ENCODE results near the gene LZTR1. TPM values are rescaled to one million over a fixed set of nuclear protein-coding genes. Genes with fewer than 3 reads are reported as not detected.

Gene LZTR1
- total and polyA plus RNA-seq, 3 experiments from 2014 or later, result 17.1 to 78.7 (median 75.0) TPM

GRCh38 chr22:20952544-20953341 lies 29.4 kb upstream of the LZTR1 start:
- Mint-ChIP-seq H3K27ac (peak overlapping the region in 4 of 8 donors; percentile 6 to 60 (median 30)), H3K27me3 (peaks cover 6 to 7% of the 10 kb centered on the region in 2 donors), H3K9me3 (no peaks in the 10 kb centered on the region), H3K4me3 (no peak overlapping the region), H3K4me1 (peaks cover 18 to 33% (median 22%) of the 10 kb centered on the region in 3 donors), H3K36me3 (peaks cover 9 to 59% (median 12%) of the 10 kb centered on the region in 3 donors)
- Histone ChIP-seq H3K4me1 (ENCODE audit: insufficient read depth, low read length) (peaks cover 17% of the 10 kb centered on the region), H3K36me3 (ENCODE audit: insufficient read depth, low read length) (peaks cover 44% of the 10 kb centered on the region), H3K27me3 (ENCODE audit: insufficient read depth, low read length, poor library complexity, severe bottlenecking) (peaks cover 5% of the 10 kb centered on the region), H3K27ac (ENCODE audit: low read depth, low read length) (no peak overlapping the region), H3K4me3 (ENCODE audit: low read length) (no peak overlapping the region), H3K9me3 (ENCODE audit: low read length) (no peaks in the 10 kb centered on the region)
- CTCF ChIA-PET, result interaction anchor here (0.5 to 0.9 kb wide), 2 partner anchors 8 to 67 kb away, joined by 3 read pairs; no protein-coding TSS in a partner anchor
- POLR2A ChIA-PET, result interaction anchor here (0.5 to 0.6 kb wide), 2 partner anchors 9 kb away, joined by 3 to 4 read pairs; no protein-coding TSS in a partner anchor
- DNase-seq, result no peak

- Histone ChIP-seq H3K4me3 (ENCODE audit: low read length) (no peak overlapping the region), H3K4me1 (ENCODE audit: insufficient read depth, low read length) (peaks cover 22% of the 10 kb centered on the region), H3K9me3 (ENCODE audit: low read length) (no peaks in the 10 kb centered on the region), H3K27ac (ENCODE audit: low read depth, low read length) (no peak overlapping the region), H3K36me3 (ENCODE audit: insufficient read depth, low read length) (peaks cover 40% of the 10 kb centered on the region), H3K27me3 (ENCODE audit: insufficient read depth, low read length, poor library complexity, severe bottlenecking) (peaks cover 10% of the 10 kb centered on the region)
- ChIA-PET CTCF (interaction anchor here (0.9 kb wide), 1 partner anchor 67 kb away, joined by 3 read pairs; no protein-coding TSS in a partner anchor), POLR2A (interaction anchor here (0.6 kb wide), 1 partner anchor 10 kb away, joined by 4 read pairs; no protein-coding TSS in a partner anchor)
- Mint-ChIP-seq H3K36me3 (peaks cover 9 to 54% (median 12%) of the 10 kb centered on the region in 3 donors), H3K27me3 (peaks cover 11% of the 10 kb centered on the region in 2 donors), H3K4me1 (peaks cover 13 to 33% (median 20%) of the 10 kb centered on the region in 3 donors), H3K9me3 (no peaks in the 10 kb centered on the region), H3K4me3 (no peak overlapping the region), H3K27ac (peak overlapping the region in 2 of 8 donors; percentile 44 to 60)
- DNase-seq, result no peak
Observed at GRCh38 chr22:20953342-20953608, 28.8 kb upstream of the LZTR1 start.

- H3K9me3 ChIP-seq (ENCODE audit: low read length), result no peaks in the 10 kb centered on the region
- peaks cover 12 to 14% of the 10 kb centered on the region in 2 donors for H3K27me3 Mint-ChIP-seq
- peaks cover 37% of the 10 kb centered on the region for H3K36me3 ChIP-seq (ENCODE audit: insufficient read depth, low read length)
- H3K4me3 Mint-ChIP-seq, result no peak overlapping the region
- H3K36me3 Mint-ChIP-seq, result peaks cover 9 to 51% (median 12%) of the 10 kb centered on the region in 3 donors
- H3K9me3 Mint-ChIP-seq, result no peaks in the 10 kb centered on the region
- ChIA-PET CTCF (interaction anchor here (0.9 kb wide), 1 partner anchor 68 kb away, joined by 3 read pairs; no protein-coding TSS in a partner anchor), POLR2A (no interaction called here)
- H3K4me1 Mint-ChIP-seq, result peaks cover 12 to 30% (median 14%) of the 10 kb centered on the region in 3 donors
- peak overlapping the region in 2 of 8 donors; percentile 44 to 61 for H3K27ac Mint-ChIP-seq
- no peak overlapping the region for H3K4me3 ChIP-seq (ENCODE audit: low read length)
- no peak for DNase-seq
- H3K27me3 ChIP-seq (ENCODE audit: insufficient read depth, low read length, poor library complexity, severe bottlenecking), result peaks cover 10% of the 10 kb centered on the region
- H3K27ac ChIP-seq (ENCODE audit: low read depth, low read length), result peak overlapping the region; percentile 3
- H3K4me1 ChIP-seq (ENCODE audit: insufficient read depth, low read length), result peaks cover 22% of the 10 kb centered on the region
Observed at GRCh38 chr22:20953668-20954500, 28.2 kb upstream of the LZTR1 start.

DNA sequence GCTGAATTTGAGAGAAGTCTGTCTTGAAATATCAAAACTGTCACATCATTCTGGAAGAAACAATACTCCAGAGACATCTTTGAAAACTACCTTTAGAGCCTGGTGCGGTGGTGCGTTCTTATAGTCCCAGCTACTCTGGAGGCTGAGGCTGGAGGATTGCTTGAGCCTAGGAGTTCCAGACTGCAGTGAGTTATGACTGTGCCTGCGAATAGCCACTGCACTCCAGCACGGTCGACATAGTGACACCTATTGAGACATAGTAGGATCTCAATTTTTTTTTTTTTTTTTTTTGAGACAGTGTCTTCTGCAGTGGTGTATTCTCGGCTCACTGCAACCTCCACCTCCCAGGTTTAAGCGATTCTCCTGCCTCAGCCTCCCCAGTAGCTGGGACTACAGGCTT lies 26.5 kb upstream of the LZTR1 start:
- Mint-ChIP-seq H3K9me3 (no peaks in the 10 kb centered on the region), H3K36me3 (peaks cover 3 to 37% (median 9%) of the 10 kb centered on the region in 3 donors), H3K4me3 (peak overlapping the region in 2 of 7 donors; percentile 32 to 51), H3K4me1 (peaks cover 4 to 19% (median 5%) of the 10 kb centered on the region in 3 donors), H3K27ac (no peak overlapping the region), H3K27me3 (peaks cover 16 to 19% of the 10 kb centered on the region in 2 donors)
- CTCF ChIA-PET, result interaction anchor here (1.2 kb wide), 1 partner anchor 24 kb away, joined by 3 read pairs; no protein-coding TSS in a partner anchor
- H3K27ac ChIP-seq (ENCODE audit: low read depth, low read length), result no peak overlapping the region
- H3K36me3 ChIP-seq (ENCODE audit: insufficient read depth, low read length), result peaks cover 22% of the 10 kb centered on the region
- H3K4me1 ChIP-seq (ENCODE audit: insufficient read depth, low read length), result peaks cover 16% of the 10 kb centered on the region
- no peaks in the 10 kb centered on the region for H3K9me3 ChIP-seq (ENCODE audit: low read length)
- H3K27me3 ChIP-seq (ENCODE audit: insufficient read depth, low read length, poor library complexity, severe bottlenecking), result peaks cover 10% of the 10 kb centered on the region
- POLR2A ChIA-PET, result no interaction called here
- no peak overlapping the region for H3K4me3 ChIP-seq (ENCODE audit: low read length)
- no peak for DNase-seq

DNA sequence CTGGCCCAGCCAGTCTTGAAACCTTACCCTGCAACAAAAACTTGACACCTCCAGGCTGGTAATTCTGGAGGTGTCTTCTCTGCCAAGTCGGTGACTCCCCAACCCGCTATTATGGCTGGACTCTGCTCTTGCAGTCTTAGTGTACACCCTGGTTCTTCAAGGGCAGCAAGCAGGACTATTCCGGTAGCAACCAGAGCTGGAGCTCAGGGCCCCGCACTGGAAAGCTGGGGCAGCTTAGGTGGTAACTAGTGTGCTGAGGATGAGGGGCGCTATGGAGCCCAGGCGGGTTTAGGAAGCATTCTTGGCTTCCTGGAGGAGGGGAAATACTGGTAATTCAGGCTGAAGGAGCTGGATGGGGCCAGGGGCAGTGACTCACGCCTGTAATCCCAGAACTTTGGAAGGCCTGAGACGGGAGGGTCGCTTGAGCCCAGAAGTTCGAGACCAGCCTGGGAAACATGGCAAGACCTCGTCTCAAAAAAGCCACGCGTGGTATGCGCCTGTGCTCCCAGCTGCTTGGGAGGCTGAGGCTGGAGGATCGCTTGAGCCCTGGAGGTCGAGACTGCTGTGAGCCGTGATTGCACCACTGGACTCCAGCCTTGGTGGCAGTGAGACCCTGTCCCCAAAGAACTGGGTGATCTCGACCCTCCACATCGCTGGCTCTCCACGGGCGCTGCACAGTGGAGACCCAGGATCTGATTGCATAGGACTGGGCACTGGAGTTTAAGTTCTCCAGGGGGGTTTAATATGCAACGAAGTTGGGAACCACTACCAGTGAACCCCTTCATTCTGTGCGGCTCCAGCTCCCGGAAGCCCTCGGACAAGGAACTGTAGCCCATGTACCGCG lies 25.6 kb upstream of the LZTR1 start:
- Histone ChIP-seq H3K4me1 (ENCODE audit: insufficient read depth, low read length) (peaks cover 16% of the 10 kb centered on the region), H3K9me3 (ENCODE audit: low read length) (no peaks in the 10 kb centered on the region), H3K27me3 (ENCODE audit: insufficient read depth, low read length, poor library complexity, severe bottlenecking) (peaks cover 10% of the 10 kb centered on the region), H3K4me3 (ENCODE audit: low read length) (no peak overlapping the region), H3K27ac (ENCODE audit: low read depth, low read length) (no peak overlapping the region), H3K36me3 (ENCODE audit: insufficient read depth, low read length) (peaks cover 13% of the 10 kb centered on the region)
- Mint-ChIP-seq H3K27me3 (peaks cover 16 to 22% of the 10 kb centered on the region in 2 donors), H3K27ac (peak overlapping the region in 2 of 8 donors; percentile 26 to 41), H3K36me3 (peaks cover 3 to 28% (median 9%) of the 10 kb centered on the region in 3 donors), H3K4me1 (peaks cover 4 to 19% (median 5%) of the 10 kb centered on the region in 3 donors), H3K9me3 (no peaks in the 10 kb centered on the region), H3K4me3 (peak overlapping the region; percentile 14 to 83 (median 50))
- DNase-seq, result no peak
- ChIA-PET CTCF (interaction anchor here (1.2 kb wide), 1 partner anchor 25 kb away, joined by 3 read pairs; no protein-coding TSS in a partner anchor), POLR2A (no interaction called here)

DNA sequence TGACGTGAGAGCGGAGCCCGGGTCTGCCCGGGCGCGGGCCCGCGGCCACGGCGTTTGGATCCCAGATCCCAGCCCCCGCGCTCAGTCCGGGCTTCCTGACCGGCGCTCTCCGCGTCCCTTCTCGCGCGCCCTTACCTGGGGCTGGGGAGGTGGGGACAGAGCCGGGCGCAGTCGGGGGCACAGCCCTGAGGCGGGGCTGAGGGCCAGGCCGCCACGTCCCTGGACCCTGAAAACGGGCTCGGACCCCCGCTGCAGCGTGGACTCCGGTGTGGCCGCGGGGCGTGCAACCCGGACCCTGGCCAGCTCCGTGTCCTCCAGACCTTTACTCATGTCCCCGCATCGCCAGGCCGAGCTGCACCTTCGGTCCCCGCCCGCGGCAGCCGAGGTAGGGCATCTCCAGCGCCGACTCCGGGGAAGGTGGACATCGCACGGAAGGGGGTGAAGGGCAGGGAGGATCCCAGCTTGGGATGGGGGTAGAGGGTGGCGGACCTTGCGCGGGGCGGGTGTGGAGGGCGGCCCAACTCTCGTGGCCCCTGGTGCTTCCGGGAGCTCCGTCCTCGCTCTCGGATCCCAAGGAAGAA lies 24.9 kb upstream of the LZTR1 start:
- H3K36me3 ChIP-seq (ENCODE audit: insufficient read depth, low read length), result peaks cover 6% of the 10 kb centered on the region
- peaks cover 10% of the 10 kb centered on the region for H3K27me3 ChIP-seq (ENCODE audit: insufficient read depth, low read length, poor library complexity, severe bottlenecking)
- DNase-seq, result no peak
- peak overlapping the region; percentile 19 for H3K4me3 ChIP-seq (ENCODE audit: low read length)
- ChIA-PET CTCF (no interaction called here), POLR2A (interaction anchor here (0.6 kb wide), 2 partner anchors 1799 to 1848 kb away, joined by 4 read pairs; no protein-coding TSS in a partner anchor)
- peaks cover 16% of the 10 kb centered on the region for H3K4me1 ChIP-seq (ENCODE audit: insufficient read depth, low read length)
- Mint-ChIP-seq H3K4me3 (peak overlapping the region; percentile 29 to 82 (median 66)), H3K27me3 (peaks cover 21 to 26% of the 10 kb centered on the region in 2 donors), H3K9me3 (no peaks in the 10 kb centered on the region), H3K4me1 (peaks cover 4 to 22% (median 5%) of the 10 kb centered on the region in 3 donors), H3K27ac (no peak overlapping the region), H3K36me3 (peaks cover 3 to 21% (median 9%) of the 10 kb centered on the region in 3 donors)
- H3K9me3 ChIP-seq (ENCODE audit: low read length), result no peaks in the 10 kb centered on the region
- H3K27ac ChIP-seq (ENCODE audit: low read depth, low read length), result no peak overlapping the region
